Inflammatory macrophage treated with lipopolysaccharide for 1 hour (primary cell): ENCODE results near the gene DISC1.
"Not testable (repeated sequence)": the region's sequence is repeated elsewhere in the genome, so short reads cannot be mapped to it uniquely, and the experiment has no call there.

Source experiments
- DNase-seq, 2 donors: peaks; one replicate each; pipeline ENCODE4 v3.0.0-alpha.2; 2020 to 2022

Gene DISC1

DNA sequence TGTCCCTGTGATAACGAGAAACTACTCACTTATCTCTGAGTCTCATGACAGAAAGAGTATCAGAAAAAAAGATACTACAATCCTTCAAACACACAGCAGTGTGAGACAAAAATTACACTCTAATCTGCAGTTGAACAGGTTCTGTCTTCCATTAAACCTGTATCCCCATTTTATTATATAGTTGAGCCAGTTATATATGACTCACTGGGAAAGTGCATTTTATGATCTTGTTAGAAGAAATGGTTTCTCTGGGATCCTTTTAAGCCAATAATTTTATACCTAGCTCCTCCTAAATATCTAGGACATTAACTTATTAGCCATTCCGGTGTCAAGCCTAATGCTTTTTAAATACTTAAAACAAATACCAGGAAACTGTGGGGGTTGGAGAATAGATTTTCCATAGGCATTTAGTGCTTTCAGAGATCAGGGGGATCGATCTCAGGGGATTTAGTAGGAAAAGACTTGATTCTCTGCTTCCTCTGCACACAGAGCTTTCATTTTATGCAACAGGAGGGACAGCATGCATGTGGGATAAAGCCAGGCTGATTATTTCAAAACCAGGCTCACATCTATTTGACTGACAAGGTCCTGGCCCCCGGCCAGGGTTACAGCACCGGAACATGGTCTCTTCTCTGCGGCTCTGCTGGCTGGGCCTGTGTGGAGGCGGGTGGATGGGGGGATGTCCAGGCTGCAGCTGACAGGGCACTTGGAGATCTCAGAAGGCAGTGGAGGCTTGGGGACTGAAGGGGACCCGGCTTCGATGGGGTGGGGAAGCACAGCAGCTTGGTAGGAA lies 310.6 kb downstream of the DISC1 start:
- no peak for DNase-seq

DNA sequence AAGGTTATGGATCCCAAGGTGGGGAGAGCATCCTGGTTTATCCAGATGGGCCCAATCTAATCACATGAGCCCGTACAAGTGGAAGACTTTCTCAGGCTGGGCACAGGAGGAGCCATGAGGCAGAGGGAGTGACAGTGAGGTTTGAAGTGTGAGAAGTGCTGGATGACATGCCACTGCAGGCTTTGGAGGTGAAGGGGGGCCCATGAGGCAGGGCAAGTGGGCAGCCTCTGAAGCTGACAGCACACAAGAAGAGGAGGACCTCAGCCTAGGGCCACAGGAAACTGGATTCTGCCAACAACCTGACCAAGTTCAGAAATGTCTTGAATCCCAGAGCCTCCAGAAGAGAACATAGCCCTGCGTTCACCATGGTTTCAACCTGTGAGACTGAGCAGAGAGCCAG lies 311.6 kb downstream of the DISC1 start:
- no peak for DNase-seq

DNA sequence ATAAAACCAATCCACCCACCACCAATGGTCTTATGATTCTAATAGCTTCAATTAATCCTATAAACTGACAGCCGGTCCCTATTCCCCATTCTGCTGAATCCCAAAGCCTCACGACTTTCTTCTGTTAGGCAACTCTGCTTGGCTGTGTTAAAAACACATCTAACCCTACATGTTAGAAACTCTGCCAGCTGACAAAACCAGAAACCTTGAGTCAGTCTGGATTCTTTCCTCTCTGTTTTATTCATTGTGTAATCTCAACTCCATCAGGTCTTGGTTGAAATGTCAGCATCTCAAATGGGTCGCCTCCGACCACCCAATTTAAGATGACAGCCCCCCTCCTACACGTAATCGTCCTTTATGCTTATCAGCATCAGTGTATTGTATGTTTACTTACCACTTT lies 312.1 kb downstream of the DISC1 start:
- no peak for DNase-seq

GRCh38 chr1:231939118-231939517 lies 312.5 kb downstream of the DISC1 start:
- no peak for DNase-seq

DNA sequence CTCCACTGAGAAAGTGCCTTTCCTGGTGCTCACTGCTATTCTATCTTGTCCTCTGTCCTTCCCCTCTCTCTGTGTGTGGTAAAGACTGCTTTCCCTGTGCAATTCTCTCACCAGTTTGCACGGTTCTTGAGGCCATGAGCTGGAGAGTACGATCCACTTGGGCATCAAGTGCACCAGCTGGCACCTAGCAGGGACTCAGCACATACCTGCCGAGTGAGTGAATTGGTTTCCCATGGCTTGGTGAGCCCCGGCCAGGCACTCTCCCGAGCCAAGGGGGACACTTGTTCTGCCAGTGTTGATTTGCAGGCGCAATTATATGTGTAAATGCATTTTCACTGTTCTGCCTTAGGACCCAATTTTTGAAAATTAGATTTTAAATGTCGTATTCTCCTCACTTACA lies 313.5 kb downstream of the DISC1 start:
- DNase-seq: no peak

DNA sequence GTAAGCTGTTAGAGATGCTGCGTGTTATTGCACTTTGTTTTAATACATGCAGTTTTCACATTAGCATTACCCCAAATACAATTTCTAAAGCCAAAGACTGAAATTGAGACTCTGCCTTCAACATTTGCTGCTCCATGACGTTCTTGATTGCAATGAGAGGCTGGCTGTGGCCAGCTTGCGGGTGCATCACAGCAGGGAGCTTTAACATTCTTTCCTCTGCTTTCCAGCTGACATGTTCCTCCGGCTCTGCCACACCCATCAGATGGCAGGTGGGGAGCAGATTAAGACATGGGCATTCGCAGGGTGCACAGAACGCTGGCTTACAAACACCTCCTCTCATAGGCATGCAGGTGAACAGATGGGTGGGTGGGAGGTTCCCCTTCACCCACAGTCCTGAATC lies 314.1 kb downstream of the DISC1 start:
- DNase-seq: no peak

GRCh38 chr1:231943084-231943483 lies 316.5 kb downstream of the DISC1 start:
- no peak for DNase-seq

- not testable (repeated sequence) for DNase-seq
Measured at GRCh38 chr1:231948102-231948501, 321.5 kb downstream of the DISC1 start.

DNA sequence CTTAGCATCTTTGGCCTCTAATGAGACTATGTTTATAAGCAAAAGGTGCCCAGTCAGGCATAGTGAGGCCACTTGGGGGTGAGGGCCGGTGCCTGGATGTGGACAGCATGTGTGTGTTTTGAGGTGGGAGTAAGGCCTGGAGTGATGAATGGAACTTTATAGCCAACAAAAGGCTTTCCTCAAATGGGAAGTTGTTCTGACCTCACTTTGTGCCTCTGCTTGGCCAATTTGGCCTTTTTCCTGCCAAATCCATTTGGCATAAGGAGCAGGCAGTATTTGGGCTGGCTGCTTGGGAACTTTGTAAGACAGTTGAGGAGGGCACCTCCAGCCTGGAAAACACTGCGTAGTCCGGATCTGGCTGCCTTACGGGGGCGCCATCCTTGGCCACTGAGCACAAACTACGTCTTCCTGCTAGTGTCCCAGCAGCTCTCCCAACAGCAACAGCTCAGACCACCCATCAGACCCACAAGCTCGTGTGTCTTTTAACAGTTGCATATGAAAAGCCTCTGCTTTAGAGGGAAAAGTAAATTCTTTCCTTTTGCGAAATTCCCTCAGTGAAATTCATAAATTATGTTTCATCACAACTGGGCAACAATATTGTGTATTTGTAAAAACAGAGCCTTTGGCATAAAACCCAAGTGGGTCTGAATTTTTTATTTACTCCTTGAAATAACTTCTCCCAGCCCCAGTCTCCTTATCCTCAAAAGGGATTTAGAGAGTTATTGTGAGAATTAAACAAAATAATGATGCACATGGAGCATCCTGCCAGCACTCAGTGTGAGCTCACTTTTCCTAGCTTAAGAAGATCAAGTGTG lies 322.9 kb downstream of the DISC1 start:
- no peak for DNase-seq

DNA sequence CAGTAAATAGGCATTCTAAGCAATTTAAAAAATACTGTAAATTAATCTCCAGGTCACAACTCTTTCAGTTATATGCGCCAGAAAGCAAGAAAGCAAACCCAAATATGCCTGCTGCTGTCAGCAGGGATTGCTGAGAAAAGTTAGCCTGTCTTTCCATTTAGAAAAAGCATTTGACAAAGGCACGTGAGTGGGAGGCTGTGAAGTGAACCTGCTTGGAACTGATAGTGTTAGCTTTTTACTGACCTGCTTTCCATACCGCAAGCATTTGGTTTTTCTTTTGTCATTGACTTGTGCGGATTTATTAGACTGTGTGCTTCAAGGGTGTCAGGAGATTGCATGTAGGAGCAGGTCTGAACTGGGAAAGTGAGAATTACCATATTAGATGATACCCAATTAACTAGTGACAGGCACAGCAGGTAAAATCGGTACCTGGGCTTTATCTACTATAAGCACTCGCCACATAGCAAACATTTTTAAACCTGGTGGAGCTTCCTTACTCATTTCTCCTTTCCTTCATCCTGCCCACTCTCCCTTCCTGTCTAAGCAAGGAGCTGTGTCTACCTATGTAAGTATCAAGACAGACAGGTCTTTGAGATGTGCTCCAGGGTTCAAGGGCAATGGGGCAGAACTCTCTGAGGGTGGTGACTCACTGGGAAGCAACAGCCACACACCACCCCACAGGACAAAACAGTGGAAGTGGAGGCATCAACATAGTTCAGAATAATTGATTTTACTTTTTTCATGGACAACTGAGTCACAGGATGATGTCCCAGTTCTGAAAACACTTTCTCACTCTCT lies 323.9 kb downstream of the DISC1 start:
- DNase-seq: no peak

DNA sequence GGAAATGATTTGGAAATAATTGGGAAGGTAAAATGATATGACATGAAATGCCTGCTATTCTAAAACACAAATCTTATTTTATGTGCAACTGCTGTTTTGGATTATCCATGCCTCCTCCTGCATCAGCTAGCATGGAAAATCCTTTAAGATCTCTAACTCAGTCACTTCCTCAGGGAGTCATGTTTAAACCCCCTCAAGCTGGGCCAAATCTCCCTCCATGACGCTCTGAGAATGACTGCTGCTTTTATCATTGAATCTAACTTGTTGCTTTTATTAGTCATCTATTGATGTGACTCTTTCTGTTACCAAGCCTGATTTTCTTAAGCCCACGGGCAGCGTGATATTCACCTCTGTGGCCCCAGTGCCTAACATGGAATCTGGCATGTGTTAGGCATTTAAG lies 324.8 kb downstream of the DISC1 start:
- no peak for DNase-seq

GRCh38 chr1:231952154-231952553 lies 325.6 kb downstream of the DISC1 start:
- DNase-seq: no peak

GRCh38 chr1:231953660-231954059 lies 327.1 kb downstream of the DISC1 start:
- DNase-seq: no peak

- DNase-seq: no peak
Measured at GRCh38 chr1:231954751-231955150, 328.2 kb downstream of the DISC1 start.

- DNase-seq: no peak
Measured at GRCh38 chr1:231957359-231957758, 330.8 kb downstream of the DISC1 start.

DNA sequence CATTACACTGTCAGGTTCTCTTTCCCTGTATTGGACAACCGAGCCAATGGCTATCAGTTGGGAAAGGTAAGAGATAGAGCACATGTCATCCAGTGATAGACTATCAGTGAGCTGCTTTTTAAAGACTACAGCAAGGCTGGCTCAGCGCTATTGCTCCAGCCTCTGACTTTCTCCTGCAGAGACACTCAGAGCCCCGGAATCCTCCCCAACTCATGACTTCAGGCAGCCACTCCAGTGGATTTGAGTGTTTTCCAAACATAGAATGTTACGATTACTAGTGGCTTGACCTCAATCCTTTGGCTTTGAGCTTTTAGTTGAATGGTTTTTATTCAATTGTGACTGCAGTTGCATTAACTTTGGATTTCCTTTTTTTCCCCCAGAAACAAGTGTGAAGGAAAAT lies 331.9 kb downstream of the DISC1 start:
- no peak for DNase-seq

DNA sequence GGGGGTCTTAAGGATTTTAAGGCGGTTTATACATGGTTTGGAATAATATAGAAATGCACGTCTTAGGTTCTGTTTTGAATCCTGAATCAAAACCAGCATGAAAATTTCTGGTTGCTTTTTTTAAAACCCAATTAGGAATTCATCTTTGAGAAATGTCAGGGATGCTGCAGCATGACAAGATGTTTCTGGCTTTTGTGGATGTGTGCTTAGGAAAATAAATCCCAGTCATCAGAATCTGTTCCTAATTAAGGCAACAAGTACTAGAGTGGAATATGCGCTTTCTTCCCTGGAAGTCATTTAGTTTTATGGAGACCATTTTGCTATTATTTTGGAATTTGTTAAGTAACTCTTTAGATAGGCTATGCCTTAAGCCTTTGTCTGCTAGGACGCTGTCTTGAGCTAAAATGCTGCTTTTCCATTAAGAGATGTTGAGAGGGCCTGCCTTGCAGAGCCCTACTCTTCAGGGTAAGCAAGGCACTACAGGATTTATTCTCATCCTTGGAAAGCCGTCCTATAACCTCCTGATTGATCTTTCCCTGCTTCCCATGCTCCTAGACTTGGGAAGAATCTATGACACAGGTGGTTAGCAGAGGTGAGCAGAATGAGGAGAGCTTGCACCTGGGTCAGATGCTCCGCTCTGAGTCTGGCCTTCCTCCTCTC lies 332.8 kb downstream of the DISC1 start:
- DNase-seq: no peak

DNA sequence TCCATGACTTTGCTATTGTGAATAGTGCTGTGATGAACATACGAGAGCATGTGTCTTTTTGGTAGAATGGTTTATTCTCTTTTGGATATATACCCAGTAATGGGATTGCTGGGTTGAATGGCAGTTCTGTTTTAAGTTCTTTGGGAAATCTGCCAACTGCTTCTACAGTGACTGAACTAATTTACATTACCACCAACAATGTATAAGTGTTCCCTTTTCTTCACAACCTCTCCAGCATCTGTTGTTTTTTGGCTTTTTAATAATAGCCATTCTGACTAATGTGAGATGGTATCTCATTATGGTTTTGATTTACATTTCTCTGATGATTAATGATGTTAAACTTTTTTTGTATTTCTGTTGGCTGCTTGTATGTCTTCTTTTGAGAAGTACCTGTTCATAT lies 335.2 kb downstream of the DISC1 start:
- DNase-seq: not testable (repeated sequence)

DNA sequence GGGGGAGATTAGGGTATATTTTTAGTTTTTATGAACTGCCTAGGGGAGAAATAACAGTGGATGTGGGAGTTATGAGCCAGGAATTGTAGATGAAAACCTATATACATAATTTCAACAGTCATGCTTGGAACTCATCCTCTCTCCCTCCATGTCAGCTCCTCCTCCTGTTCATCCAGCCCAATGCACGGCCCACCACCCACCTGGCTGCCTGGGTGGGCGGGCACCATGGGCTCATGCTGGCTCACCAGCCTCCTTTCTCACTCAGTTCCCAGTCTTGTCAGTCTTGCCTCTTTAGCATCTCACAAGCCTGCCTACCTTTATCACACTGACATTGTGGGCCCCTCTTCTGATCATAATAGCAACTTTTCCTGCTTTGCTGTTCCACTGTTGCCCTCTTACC lies 336.0 kb downstream of the DISC1 start:
- no peak for DNase-seq

DNA sequence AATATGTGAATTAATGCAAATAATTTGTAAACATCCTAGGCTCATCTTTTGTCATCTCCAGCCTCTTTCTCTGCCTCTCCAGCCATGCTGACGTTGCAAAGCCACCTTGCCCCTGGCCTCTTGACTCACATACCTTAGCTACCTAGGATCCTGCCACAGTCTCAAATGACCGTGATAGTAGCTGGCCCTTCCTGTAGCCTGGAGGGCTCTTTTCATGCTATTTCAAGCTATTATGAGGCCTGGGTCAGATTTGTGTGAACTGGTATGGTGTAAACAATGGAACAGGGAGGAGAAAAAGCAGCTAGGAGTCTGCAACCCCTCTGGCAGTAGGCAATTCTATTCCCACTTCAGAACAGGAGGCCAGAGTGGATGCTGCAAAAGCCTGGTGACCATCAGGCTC lies 337.7 kb downstream of the DISC1 start:
- no peak for DNase-seq

DNA sequence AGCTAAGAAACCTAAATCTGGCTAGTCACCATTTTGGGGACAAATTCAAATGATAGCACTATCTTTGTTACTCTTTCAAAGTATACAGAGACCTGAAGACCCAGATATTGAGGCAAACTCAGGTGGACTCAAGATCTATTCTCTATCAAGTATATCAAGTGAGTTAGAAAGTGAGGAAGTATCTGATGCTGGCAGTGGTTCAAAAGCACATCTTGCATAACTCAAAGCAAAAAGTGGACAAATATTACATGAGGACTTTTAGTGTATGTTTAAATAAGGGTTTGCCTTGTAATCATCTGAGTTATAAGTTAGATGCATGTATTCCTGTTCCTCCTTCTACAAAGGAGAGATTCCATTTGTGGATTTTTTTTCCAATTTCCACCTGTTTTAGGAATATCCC lies 338.4 kb downstream of the DISC1 start:
- peak; percentile 15 to 28 for DNase-seq

DNA sequence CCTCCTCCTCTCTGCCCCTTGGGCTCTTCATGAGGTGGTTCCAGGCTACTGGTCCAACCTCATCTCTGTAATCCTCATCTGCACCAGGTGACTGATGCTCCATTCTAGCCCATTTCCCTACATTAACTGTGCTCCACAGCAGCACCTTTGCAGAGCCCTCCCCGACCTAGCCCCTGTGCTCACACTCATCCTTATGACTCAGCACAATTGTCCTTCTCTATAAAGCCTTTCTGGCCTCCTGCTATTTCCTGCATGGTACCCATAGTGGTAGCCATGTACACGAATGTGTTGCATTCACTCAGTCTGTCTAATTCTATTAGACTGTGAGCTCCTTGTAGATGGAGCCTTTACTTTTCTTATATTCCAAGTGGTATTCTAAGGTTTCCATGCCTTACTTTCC lies 339.0 kb downstream of the DISC1 start:
- no peak for DNase-seq

DNA sequence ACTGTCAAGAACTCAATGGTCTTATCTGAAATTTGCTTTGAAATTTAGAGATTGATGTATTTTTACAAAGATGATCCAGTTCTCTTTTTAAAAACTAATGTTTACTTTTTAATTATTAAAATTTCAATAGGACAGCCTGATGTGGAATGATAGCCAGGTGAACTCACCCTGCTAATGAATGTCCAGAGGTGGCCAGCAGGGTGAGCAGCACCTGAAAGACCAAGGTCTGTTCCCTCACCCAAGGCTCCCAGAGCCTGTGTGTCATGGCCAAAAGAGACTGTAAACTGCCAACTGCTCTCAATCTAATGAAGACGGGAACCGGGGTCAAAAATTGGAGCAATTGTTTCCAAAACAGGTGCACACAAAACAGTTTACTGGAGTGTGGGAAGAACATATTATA lies 340.4 kb downstream of the DISC1 start:
- no peak for DNase-seq
